Hematopoietic multipotent progenitor cell treated with erythropoietin and hydrocortisone succinate and interleukin-3 and kit ligand, for 6 days (in vitro differentiated cells): Measurements from ENCODE around the gene RAB38.
A peak's percentile ranks its signal among the peaks of the same experiment; 100 is the strongest.

Experiments used
- DNase-seq: peaks from one replicate; pipeline ENCODE4 v3.0.0-alpha.2; 2015

Gene RAB38

GRCh38 chr11:88102598-88102934 lies 72.7 kb downstream of the RAB38 start:
- DNase-seq = peak; percentile 21

- DNase-seq = no peak
Measured at GRCh38 chr11:88101881-88102597, 73.2 kb downstream of the RAB38 start.

- no peak for DNase-seq
Measured at GRCh38 chr11:88100151-88100550, 75.1 kb downstream of the RAB38 start.

- no peak for DNase-seq
Measured at GRCh38 chr11:88098289-88098688, 77.0 kb downstream of the RAB38 start.

- no peak for DNase-seq
Measured at GRCh38 chr11:88089134-88089533, 86.1 kb downstream of the RAB38 start.

GRCh38 chr11:88087337-88087736 lies 87.9 kb downstream of the RAB38 start:
- DNase-seq = no peak

GRCh38 chr11:88086297-88086696 lies 88.9 kb downstream of the RAB38 start:
- no peak for DNase-seq

GRCh38 chr11:88070437-88070836 lies 104.8 kb downstream of the RAB38 start:
- DNase-seq = no peak

- DNase-seq = no peak
Measured at GRCh38 chr11:88068848-88069554, 106.2 kb downstream of the RAB38 start.

- DNase-seq = no peak
Measured at GRCh38 chr11:88066090-88066489, 109.2 kb downstream of the RAB38 start.

- no peak for DNase-seq
Measured at GRCh38 chr11:88064097-88064705, 111.0 kb downstream of the RAB38 start.
